SU-DHL-6 (cell line): ENCODE measurements around the gene UBTD2.

Experiments
- H2AFZ ChIP-seq: fragments of 200-600 bp; sonication (generic); 2 replicates; pipeline ENCODE4 v1.6.1; 2014; ENCODE audit warnings: low read depth, mild to moderate bottlenecking, moderate library complexity, mixed read lengths, antibody characterized with exemption, low read length; ENCODE audit not compliant: severe bottlenecking
- H3F3A ChIP-seq: fragments of 200-600 bp; shearing (Covaris generic); 2 replicates; pipeline ENCODE4 v1.6.0; 2016; ENCODE audit warnings: antibody characterized with exemption, mild to moderate bottlenecking; ENCODE audit not compliant: insufficient read depth
- H3K27ac ChIP-seq: fragments of 200-600 bp; sonication (generic); 2 replicates; pipeline ENCODE4 v1.5.1; 2016; ENCODE audit warnings: low read depth, mild to moderate bottlenecking, low read length, moderate library complexity, mixed read lengths
- H3K27me3 ChIP-seq: fragments of 200-600 bp; sonication (generic), shearing (Covaris generic); 2 replicates; pipeline ENCODE4 v1.6.0; 2014; ENCODE audit warnings: mild to moderate bottlenecking, low read length
- H3K36me3 ChIP-seq: fragments of 200-600 bp; sonication (generic); 2 replicates; pipeline ENCODE4 v1.6.1; 2014; ENCODE audit warnings: mild to moderate bottlenecking, low read length, mixed read lengths
- H3K4me2 ChIP-seq: fragments of 300-600, 200-600 bp; shearing (Covaris generic), sonication (generic); 2 replicates; pipeline ENCODE4 v1.6.0; 2014; ENCODE audit warnings: low read length, low read depth, mild to moderate bottlenecking; ENCODE audit not compliant: poor library complexity, severe bottlenecking
- H3K4me3 ChIP-seq: fragments of 200-600 bp; sonication (generic); 2 replicates; pipeline ENCODE4 v1.5.1; 2014; ENCODE audit warnings: antibody characterized with exemption, low read length, mild to moderate bottlenecking, mixed read lengths; ENCODE audit not compliant: insufficient read depth, poor library complexity, severe bottlenecking
- H3K79me2 ChIP-seq: fragments of 200-600 bp; sonication (generic); 2 replicates; pipeline ENCODE4 v1.6.1; 2014; ENCODE audit warnings: mild to moderate bottlenecking, low read length, moderate library complexity; ENCODE audit not compliant: insufficient read depth
- H3K9ac ChIP-seq: fragments of 200-600 bp; sonication (generic); 2 replicates; pipeline ENCODE4 v1.7.0; 2014; ENCODE audit warnings: mild to moderate bottlenecking, low read length
- H3K9me2 ChIP-seq: fragments of 200-600 bp; sonication (generic); replicated peaks from 2 replicates; pipeline ENCODE4 v1.6.1; 2014; ENCODE audit warnings: low read length; ENCODE audit not compliant: insufficient read depth
- H3K9me3 ChIP-seq: fragments of 200-600 bp; sonication (generic); 2 replicates; pipeline ENCODE4 v1.6.1; 2014; ENCODE audit warnings: low read length, mixed read lengths; ENCODE audit not compliant: insufficient read depth
- H4K20me1 ChIP-seq: fragments of 200-600 bp; sonication (generic); 2 replicates; pipeline ENCODE4 v1.6.1; 2014; ENCODE audit warnings: low read depth, mild to moderate bottlenecking, antibody characterized with exemption, low read length, moderate library complexity, mixed read lengths
- CTCF ChIP-seq: fragments of 200-600 bp; sonication (generic); IDR thresholded peaks from one replicate; pipeline ENCODE4 v1.5.1; 2017; ENCODE audit warnings: antibody characterized with exemption, mild to moderate bottlenecking, low read length, moderate library complexity; ENCODE audit not compliant: insufficient read depth, poor library complexity, severe bottlenecking
- EZH2phosphoT487 ChIP-seq: fragments of 200-600 bp; sonication (generic), shearing (Covaris generic); conservative IDR thresholded peaks from 2 replicates; pipeline ENCODE4 v1.6.1; 2018; ENCODE audit warnings: mild to moderate bottlenecking, antibody characterized with exemption, low read length, moderate library complexity, mixed read lengths

Gene UBTD2

GRCh38 chr5:172315587-172316493, 32.3 kb upstream of the UBTD2 start:
- Histone ChIP-seq H3K9me3 (no peaks in the 10 kb centered on the region), H3K79me2 (no peaks in the 10 kb centered on the region), H3K9me2 (no peaks in the 10 kb centered on the region), H3K36me3 (no peaks in the 10 kb centered on the region), H3F3A (no peaks in the 10 kb centered on the region), H3K27me3 (no peaks in the 10 kb centered on the region), H3K27ac (no peak overlapping the region), H3K9ac (no peak overlapping the region), H4K20me1 (no peaks in the 10 kb centered on the region), H3K4me2 (no peak overlapping the region), H3K4me3 (no peak overlapping the region), H2AFZ (no peak overlapping the region)
- TF ChIP-seq EZH2phosphoT487 (no peak), CTCF (no peak)

- Histone ChIP-seq H3K9ac (no peak overlapping the region), H3K27ac (no peak overlapping the region), H3K9me3 (no peaks in the 10 kb centered on the region), H3K4me2 (no peak overlapping the region), H3K79me2 (no peaks in the 10 kb centered on the region), H3K4me3 (no peak overlapping the region), H3F3A (no peaks in the 10 kb centered on the region), H4K20me1 (no peaks in the 10 kb centered on the region), H3K27me3 (no peaks in the 10 kb centered on the region), H3K36me3 (no peaks in the 10 kb centered on the region), H3K9me2 (no peaks in the 10 kb centered on the region), H2AFZ (no peak overlapping the region)
- TF ChIP-seq CTCF (no peak), EZH2phosphoT487 (no peak)
These were observed 30.4 kb upstream of the UBTD2 start for GRCh38 chr5:172313915-172314314.

GRCh38 chr5:172312286-172312685, 28.7 kb upstream of the UBTD2 start:
- Histone ChIP-seq H3K9ac (no peak overlapping the region), H3K4me3 (no peak overlapping the region), H3K36me3 (no peaks in the 10 kb centered on the region), H4K20me1 (no peaks in the 10 kb centered on the region), H3K79me2 (no peaks in the 10 kb centered on the region), H3K27ac (no peak overlapping the region), H3K9me3 (no peaks in the 10 kb centered on the region), H3K9me2 (no peaks in the 10 kb centered on the region), H3K27me3 (no peaks in the 10 kb centered on the region), H3K4me2 (no peak overlapping the region), H3F3A (no peaks in the 10 kb centered on the region), H2AFZ (no peak overlapping the region)
- TF ChIP-seq EZH2phosphoT487 (no peak), CTCF (no peak)
